Measurements from ENCODE around the gene S100B. TPM values are rescaled to one million over a fixed set of nuclear protein-coding genes. Genes with fewer than 3 reads are reported as not detected.

S100B gene
- total and polyA plus RNA-seq, 7 donors, result 14.3 to 126 (median 28.5) TPM

DNA sequence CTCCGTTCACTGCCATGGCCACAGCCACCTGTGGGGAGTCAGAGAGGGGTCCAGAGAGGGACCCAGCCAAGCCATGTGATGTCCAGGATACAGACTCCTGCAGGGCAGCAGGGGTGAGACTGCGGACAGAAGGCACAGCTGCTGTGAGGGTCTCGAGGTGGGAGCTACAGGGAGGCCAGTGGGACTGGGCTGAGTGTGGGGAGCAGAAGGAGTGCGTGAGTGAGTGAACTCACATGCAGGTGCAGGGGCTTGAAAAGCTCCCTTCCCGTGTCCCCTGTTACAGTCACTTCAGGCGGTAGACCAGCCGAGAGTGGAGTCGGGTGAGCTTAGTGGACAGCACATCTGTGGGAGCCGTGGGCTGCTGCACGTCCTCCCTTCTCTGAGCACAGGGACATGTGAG, 42.4 kb downstream of the S100B start:
- Histone ChIP-seq H3K9me3 (no peaks in the 10 kb centered on the region), H3K27me3 (no peaks in the 10 kb centered on the region), H3K4me3 (no peak overlapping the region), H3K36me3 (peaks cover 0 to 98% (median 39%) of the 10 kb centered on the region in 4 donors), H3K4me1 (no peaks in the 10 kb centered on the region), H3K27ac (no peak overlapping the region)
- TF ChIP-seq EP300 (IDR thresholded peaks at IDR 0.05) (no peak), CTCF (IDR thresholded peaks at IDR 0.05) (no peak), POLR2AphosphoS5 (IDR thresholded peaks at IDR 0.05) (no peak), POLR2A (IDR thresholded peaks at IDR 0.05) (no peak)
- intact Hi-C loops (cut with DNase I), result no loop called here
- DNase-seq, result no peak
- WGBS, 2 donors, result 85 to 93% methylated on average over 10 of the region's 10 CpGs

DNA sequence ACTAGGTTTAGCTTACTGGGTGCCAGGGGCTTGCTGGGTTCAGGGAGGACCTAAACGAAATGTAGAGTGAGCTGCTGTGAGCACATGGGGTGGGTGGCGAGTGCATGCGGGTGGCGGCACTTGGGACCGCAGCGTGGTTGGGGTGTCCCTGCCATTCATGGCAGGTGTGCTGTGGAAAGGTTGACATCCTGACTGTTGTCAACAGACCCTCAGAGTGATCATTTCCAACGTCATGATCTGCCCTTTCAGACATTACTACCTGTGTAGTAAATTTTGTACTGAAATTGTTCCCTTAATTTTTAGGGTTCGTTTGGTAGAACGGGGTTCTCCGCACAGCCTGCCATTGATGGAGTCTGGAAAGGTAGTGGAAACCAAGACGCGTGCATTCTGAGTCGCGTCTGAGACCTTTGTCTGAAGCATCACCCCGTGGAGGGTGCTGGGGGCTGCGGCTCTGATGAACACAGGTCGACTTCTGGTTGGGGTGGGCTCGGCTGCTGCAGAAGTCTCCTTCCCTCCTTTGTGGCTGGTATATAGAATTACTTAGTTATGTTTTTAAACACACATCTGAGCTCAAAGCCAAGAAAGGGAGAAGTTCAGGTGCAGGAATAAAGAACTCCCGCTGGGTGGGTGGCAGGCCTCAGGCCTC, 43.3 kb downstream of the S100B start:
- no peaks in the 10 kb centered on the region for H3K9me3 ChIP-seq
- DNase-seq, result no peak
- peaks cover 0 to 98% (median 41%) of the 10 kb centered on the region in 4 donors for H3K36me3 ChIP-seq
- no peaks in the 10 kb centered on the region for H3K4me1 ChIP-seq
- WGBS, 2 donors, result 92 to 96% methylated on average over 19 of the region's 19 CpGs
- H3K27ac ChIP-seq, result no peak overlapping the region
- intact Hi-C loops (cut with DNase I), result no loop called here
- H3K27me3 ChIP-seq, result no peaks in the 10 kb centered on the region
- H3K4me3 ChIP-seq, result no peak overlapping the region
- TF ChIP-seq POLR2AphosphoS5 (IDR thresholded peaks at IDR 0.05), result no peak
- TF ChIP-seq EP300 (IDR thresholded peaks at IDR 0.05), result no peak
- no peak for TF ChIP-seq POLR2A (IDR thresholded peaks at IDR 0.05)
- TF ChIP-seq CTCF (IDR thresholded peaks at IDR 0.05), result no peak

DNA sequence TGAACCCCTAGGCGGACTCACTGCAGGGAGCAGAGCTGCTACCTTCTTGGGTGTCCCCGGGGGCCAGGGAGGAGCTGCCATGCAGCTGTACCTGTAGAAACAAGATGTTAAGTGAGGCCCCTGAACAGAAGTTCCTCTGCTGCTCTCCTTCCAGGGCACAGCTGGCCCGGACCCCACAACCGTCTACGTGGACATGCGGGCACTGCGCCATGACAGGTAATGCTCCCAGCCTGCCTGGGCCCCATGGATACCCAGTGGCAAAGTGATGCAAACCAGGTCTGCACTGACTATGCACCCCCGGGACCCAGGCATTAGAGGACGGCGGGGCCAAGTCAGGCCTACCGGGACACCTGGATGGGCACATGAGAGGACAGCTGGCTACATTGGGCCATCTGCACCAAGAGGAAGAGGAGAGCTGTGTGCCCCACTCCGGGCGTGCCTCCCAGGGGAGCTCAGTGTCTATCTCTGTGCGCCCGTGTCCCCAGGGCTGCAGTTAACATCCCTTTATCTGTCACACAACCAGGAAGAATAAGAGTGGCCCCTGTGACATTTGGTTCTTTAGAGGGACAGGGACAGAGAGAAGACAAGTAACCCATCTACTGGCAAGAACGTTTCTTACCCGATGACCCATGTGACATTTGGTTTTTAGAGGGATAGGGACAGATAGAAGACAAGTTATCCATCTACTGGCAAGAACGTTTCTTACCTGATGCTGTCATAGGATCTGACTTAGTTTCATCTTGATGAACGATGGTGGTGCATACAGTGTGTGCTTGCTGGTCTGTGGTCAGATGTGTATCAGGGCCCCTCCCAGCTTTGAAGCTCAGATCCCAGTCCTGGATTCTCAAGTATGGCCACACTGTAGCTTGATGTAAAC, 44.1 kb downstream of the S100B start:
- no peaks in the 10 kb centered on the region for H3K4me1 ChIP-seq
- intact Hi-C loops (cut with DNase I), result no loop called here
- no peak overlapping the region for H3K27ac ChIP-seq
- H3K27me3 ChIP-seq, result no peaks in the 10 kb centered on the region
- DNase-seq, result no peak
- WGBS, 2 donors, result 73 to 92% methylated on average over 19 of the region's 19 CpGs
- H3K9me3 ChIP-seq, result no peaks in the 10 kb centered on the region
- H3K4me3 ChIP-seq, result no peak overlapping the region
- no peak for TF ChIP-seq EP300 (IDR thresholded peaks at IDR 0.05)
- H3K36me3 ChIP-seq, result peaks cover 5 to 98% (median 43%) of the 10 kb centered on the region in 4 donors

GRCh38 chr21:46559291-46559983, 45.4 kb downstream of the S100B start:
- TF ChIP-seq CTCF (IDR thresholded peaks at IDR 0.05), result no peak
- no peak for TF ChIP-seq POLR2A (IDR thresholded peaks at IDR 0.05)
- no peak for TF ChIP-seq EP300 (IDR thresholded peaks at IDR 0.05)
- TF ChIP-seq POLR2AphosphoS5 (IDR thresholded peaks at IDR 0.05), result no peak
- intact Hi-C loops (cut with DNase I), result no loop called here
- Histone ChIP-seq H3K9me3 (no peaks in the 10 kb centered on the region), H3K36me3 (peaks cover 8 to 100% (median 54%) of the 10 kb centered on the region in 4 donors), H3K27me3 (no peaks in the 10 kb centered on the region), H3K27ac (no peak overlapping the region), H3K4me1 (no peaks in the 10 kb centered on the region), H3K4me3 (no peak overlapping the region)
- WGBS, 2 donors, result 54 to 88% methylated on average over 16 of the region's 16 CpGs
- peak; percentile 38 for DNase-seq

DNA sequence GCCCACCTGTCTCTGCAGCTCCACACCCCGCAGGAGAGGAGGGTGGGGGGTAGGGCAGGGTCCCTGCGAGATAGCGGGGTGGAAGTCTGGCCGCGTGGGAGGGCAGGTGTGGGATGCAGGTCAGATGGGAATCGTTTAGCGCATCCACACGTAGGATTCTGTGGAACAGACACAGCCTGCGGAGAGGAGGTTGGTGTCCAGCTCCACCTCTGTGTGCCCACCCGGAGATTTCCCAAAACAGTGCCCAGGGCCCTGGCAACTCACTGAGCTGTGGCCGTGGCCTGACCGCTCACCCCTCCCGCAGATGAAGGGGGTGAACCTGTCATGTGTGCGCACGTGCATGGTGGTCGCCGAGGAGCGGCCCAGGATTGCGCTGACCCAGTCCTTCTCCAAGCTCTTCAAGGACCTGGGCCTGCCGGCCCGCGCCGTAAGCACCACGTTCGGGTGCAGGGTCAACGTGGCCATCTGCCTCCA, 46.9 kb downstream of the S100B start:
- Histone ChIP-seq H3K4me1 (no peaks in the 10 kb centered on the region), H3K9me3 (no peaks in the 10 kb centered on the region), H3K27me3 (no peaks in the 10 kb centered on the region), H3K4me3 (no peak overlapping the region), H3K36me3 (peaks cover 8 to 98% (median 59%) of the 10 kb centered on the region in 4 donors), H3K27ac (no peak overlapping the region)
- TF ChIP-seq EP300 (IDR thresholded peaks at IDR 0.05) (no peak), POLR2A (IDR thresholded peaks at IDR 0.05) (no peak), POLR2AphosphoS5 (IDR thresholded peaks at IDR 0.05) (no peak), CTCF (IDR thresholded peaks at IDR 0.05) (no peak)
- 95 to 96% methylated on average over 26 of the region's 26 CpGs for WGBS, 2 donors
- intact Hi-C loops (cut with DNase I), result no loop called here
- DNase-seq, result no peak
